Stimulated activated naive B cell treated with anti-CD40 and anti-IgM and Interleukin-4, amounts not matched to agents 10 μg/mL and 1 μg/mL and 100 μg/mL, for 72 hours (primary cell): Measurements from ENCODE around the gene SUPT3H.
"Not testable (repeated sequence)": the region's sequence is repeated elsewhere in the genome, so short reads cannot be mapped to it uniquely, and the experiment has no call there.

Experiments
- ATAC-seq, 2 donors: fragments of 150-1000 bp; cut with Tn5 transposase; replicated peaks; 2 replicates each; pipeline ENCODE4 v1.10.0; 2021; ENCODE audit warnings: moderate library complexity in 1 of 2
- DNase-seq: peaks from one replicate; pipeline ENCODE4 v3.0.0; 2021
- H3K27ac Mint-ChIP-seq: one replicate; pipeline ENCODE4 v1.8.0; 2022; ENCODE audit warnings: mild to moderate bottlenecking, mixed read lengths
- H3K27me3 Mint-ChIP-seq, 2 donors: one replicate each; pipeline ENCODE4 v1.8.0; 2022; ENCODE audit warnings: mixed read lengths in 2 of 2
- H3K36me3 Mint-ChIP-seq, 2 donors: one replicate each; pipeline ENCODE4 v1.8.0; 2022; ENCODE audit warnings: mixed read lengths in 2 of 2, mild to moderate bottlenecking in 1 of 2
- H3K4me1 Mint-ChIP-seq, 2 donors: one replicate each; pipeline ENCODE4 v1.8.0; 2022; ENCODE audit warnings: mixed read lengths in 2 of 2, mild to moderate bottlenecking in 1 of 2
- H3K4me3 Mint-ChIP-seq, 2 donors: one replicate each; pipeline ENCODE4 v1.8.0; 2022; ENCODE audit warnings: mild to moderate bottlenecking in 2 of 2, mixed read lengths in 2 of 2, moderate library complexity in 1 of 2
- H3K9me3 Mint-ChIP-seq, 2 donors: one replicate each; pipeline ENCODE4 v1.8.0; 2022; ENCODE audit warnings: mixed read lengths in 2 of 2, mild to moderate bottlenecking in 1 of 2

The SUPT3H gene

DNA sequence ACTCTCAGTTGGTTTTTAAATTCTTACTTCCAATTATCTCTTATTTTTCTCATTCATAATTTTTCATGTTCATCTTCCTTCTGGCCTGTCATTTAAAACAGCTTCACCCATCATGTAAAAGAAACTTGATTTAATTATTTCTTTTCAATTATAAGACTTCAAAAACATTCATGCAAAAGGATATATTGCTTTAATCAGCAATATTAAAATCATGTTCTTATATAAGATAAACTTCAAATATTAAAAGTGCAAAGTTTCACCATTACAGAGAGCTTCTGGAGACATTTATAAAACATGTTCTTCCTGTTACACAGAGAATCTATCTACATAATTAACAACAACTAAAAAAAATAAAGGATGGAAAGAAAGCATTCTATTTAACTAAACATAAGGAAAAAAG lies 446.3 kb downstream of the SUPT3H start:
- Mint-ChIP-seq H3K4me3 (no peak overlapping the region), H3K27me3 (no peaks in the 10 kb centered on the region), H3K9me3 (no peaks in the 10 kb centered on the region), H3K36me3 (peaks cover 2 to 5% of the 10 kb centered on the region in 2 donors), H3K4me1 (no peaks in the 10 kb centered on the region), H3K27ac (no peak overlapping the region)
- DNase-seq (no peak), ATAC-seq (no peak)

DNA sequence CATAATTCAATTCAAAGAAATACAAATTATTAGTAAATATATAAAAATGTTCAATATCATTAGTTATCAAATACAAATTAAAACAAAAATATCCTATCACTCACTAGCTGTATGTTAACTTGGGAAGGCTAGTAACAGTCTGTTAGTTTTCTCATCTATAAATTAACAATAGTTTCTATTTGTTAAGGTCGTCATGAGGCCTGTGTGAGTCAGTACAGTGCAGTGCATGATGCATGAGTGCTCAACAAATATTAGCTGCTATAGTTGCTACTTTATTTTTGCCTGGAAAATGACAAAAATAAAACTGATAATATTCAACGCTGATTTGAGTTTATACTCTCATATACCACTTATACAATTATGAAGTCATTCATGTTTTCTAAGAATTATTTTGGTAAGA lies 451.2 kb downstream of the SUPT3H start:
- Mint-ChIP-seq H3K27ac (no peak overlapping the region), H3K36me3 (peaks cover 2 to 5% of the 10 kb centered on the region in 2 donors), H3K9me3 (no peaks in the 10 kb centered on the region), H3K27me3 (no peaks in the 10 kb centered on the region), H3K4me1 (no peaks in the 10 kb centered on the region), H3K4me3 (no peak overlapping the region)
- ATAC-seq (no peak), DNase-seq (no peak)

- Mint-ChIP-seq H3K4me1 (no peaks in the 10 kb centered on the region), H3K9me3 (no peaks in the 10 kb centered on the region), H3K27me3 (no peaks in the 10 kb centered on the region), H3K4me3 (no peak overlapping the region), H3K36me3 (peaks cover 2 to 5% of the 10 kb centered on the region in 2 donors), H3K27ac (no peak overlapping the region)
- DNase-seq (no peak), ATAC-seq (no peak)
These were observed 452.5 kb downstream of the SUPT3H start for GRCh38 chr6:44925100-44925739.

DNA sequence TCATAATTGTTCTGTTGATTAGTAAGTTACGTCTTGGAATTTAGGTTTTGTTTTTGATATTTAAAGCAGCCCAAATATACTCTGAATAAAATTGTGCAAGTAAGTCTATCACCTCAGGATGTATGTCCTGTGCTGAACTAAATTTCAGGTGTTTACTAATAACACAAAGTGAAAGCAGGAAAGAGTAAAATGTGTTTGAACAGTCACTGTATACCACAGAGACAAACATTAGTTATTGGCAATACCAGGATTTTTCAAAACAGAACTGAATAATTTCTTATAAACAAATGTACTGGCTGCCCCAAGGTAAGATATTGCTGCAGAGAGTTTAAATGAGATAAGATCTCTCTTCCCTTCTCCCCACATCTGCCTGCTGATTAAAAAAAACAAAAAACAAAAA lies 454.3 kb downstream of the SUPT3H start:
- Mint-ChIP-seq H3K4me3 (no peak overlapping the region), H3K27ac (no peak overlapping the region), H3K4me1 (no peaks in the 10 kb centered on the region), H3K27me3 (no peaks in the 10 kb centered on the region), H3K9me3 (no peaks in the 10 kb centered on the region), H3K36me3 (peaks cover 2 to 5% of the 10 kb centered on the region in 2 donors)
- DNase-seq: no peak
- no peak for ATAC-seq

DNA sequence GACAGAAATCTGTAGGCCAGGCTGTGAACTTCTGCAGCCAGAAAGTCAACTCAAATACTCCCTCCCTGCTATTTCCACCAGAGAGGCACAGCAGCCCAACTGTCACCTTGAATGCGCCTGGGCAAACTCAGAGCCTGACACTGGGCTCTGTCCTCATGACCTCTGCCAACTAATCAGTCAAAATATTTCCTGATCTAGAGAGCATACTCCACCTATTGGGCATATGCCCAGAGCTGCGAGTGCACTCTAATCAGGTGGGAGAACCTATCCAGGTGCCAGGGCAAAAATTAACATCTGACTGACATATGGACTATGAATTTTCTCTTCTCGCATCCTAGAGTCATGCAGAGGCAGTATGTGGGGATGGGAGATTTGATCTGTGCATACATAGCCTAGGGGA lies 455.9 kb downstream of the SUPT3H start:
- Mint-ChIP-seq H3K4me3 (no peak overlapping the region), H3K36me3 (no peaks in the 10 kb centered on the region), H3K27me3 (no peaks in the 10 kb centered on the region), H3K4me1 (no peaks in the 10 kb centered on the region), H3K27ac (no peak overlapping the region), H3K9me3 (no peaks in the 10 kb centered on the region)
- DNase-seq (no peak), ATAC-seq (no peak)

DNA sequence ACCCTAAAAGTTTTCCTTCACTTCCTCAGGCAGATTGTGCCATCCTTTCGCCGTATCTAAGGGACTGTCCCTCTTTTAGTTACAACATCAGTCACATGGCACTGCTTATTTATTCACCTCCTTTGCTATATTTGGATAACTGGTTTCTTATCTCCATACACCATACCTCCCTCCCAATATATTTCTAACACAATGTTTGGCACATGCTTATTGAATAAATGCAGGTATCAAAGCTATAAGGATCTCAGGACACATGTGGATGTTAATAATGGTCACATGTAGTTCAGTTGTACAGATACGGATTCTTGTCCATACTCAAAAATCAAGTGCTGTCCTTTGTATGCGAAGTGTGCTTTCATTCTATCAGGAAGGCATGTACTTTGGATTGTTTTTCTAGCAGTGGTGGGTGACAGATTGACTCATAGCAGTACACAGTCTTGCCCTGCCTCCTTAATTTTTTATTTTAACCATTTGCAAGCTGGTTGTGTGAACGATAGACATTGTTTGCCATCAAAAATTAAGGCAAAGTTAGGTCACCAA lies 456.7 kb downstream of the SUPT3H start:
- Mint-ChIP-seq H3K36me3 (no peaks in the 10 kb centered on the region), H3K9me3 (no peaks in the 10 kb centered on the region), H3K4me3 (no peak overlapping the region), H3K27me3 (no peaks in the 10 kb centered on the region), H3K4me1 (no peaks in the 10 kb centered on the region), H3K27ac (no peak overlapping the region)
- no peak for ATAC-seq
- DNase-seq: no peak

- Mint-ChIP-seq H3K4me1 (no peaks in the 10 kb centered on the region), H3K27ac (no peak overlapping the region), H3K9me3 (no peaks in the 10 kb centered on the region), H3K36me3 (peaks cover 0 to 2% of the 10 kb centered on the region in 2 donors), H3K27me3 (no peaks in the 10 kb centered on the region), H3K4me3 (no peak overlapping the region)
- no peak for ATAC-seq
- DNase-seq: no peak
These were observed 458.9 kb downstream of the SUPT3H start for GRCh38 chr6:44918671-44919296.

- H3K27ac Mint-ChIP-seq: no peak overlapping the region
- H3K4me1 Mint-ChIP-seq: no peaks in the 10 kb centered on the region
- no peak for ATAC-seq
- no peak for DNase-seq
- no peaks in the 10 kb centered on the region for H3K9me3 Mint-ChIP-seq
- no peaks in the 10 kb centered on the region for H3K27me3 Mint-ChIP-seq
- H3K4me3 Mint-ChIP-seq: no peak overlapping the region
- peaks cover 5 to 6% of the 10 kb centered on the region in 2 donors for H3K36me3 Mint-ChIP-seq
These were observed 460.3 kb downstream of the SUPT3H start for GRCh38 chr6:44917430-44917829.

GRCh38 chr6:44915111-44915510 lies 462.6 kb downstream of the SUPT3H start:
- ATAC-seq (no peak), DNase-seq (no peak)
- H3K4me1 Mint-ChIP-seq: no peaks in the 10 kb centered on the region
- peaks cover 5 to 6% of the 10 kb centered on the region in 2 donors for H3K36me3 Mint-ChIP-seq
- no peaks in the 10 kb centered on the region for H3K27me3 Mint-ChIP-seq
- H3K4me3 Mint-ChIP-seq: no peak overlapping the region
- no peaks in the 10 kb centered on the region for H3K9me3 Mint-ChIP-seq
- no peak overlapping the region for H3K27ac Mint-ChIP-seq

DNA sequence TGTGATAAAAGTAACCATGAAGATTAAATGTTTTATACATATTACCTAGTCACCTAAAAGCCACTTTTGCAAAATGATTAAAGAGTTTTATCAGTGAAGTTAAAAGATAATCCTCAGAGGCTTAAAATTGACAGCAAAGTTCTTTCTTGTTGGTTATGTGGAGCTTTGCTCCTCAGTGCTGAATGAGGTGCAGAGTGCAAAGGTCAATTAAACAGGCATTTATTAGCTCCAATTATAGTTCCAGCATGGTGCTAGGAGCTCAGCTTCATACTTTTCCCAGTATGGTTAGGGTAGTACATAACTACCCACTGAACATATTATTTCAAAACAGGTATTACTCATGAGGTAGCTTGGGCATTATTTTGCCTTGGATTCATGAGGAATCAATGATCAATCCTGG lies 463.6 kb downstream of the SUPT3H start:
- H3K4me1 Mint-ChIP-seq: no peaks in the 10 kb centered on the region

DNA sequence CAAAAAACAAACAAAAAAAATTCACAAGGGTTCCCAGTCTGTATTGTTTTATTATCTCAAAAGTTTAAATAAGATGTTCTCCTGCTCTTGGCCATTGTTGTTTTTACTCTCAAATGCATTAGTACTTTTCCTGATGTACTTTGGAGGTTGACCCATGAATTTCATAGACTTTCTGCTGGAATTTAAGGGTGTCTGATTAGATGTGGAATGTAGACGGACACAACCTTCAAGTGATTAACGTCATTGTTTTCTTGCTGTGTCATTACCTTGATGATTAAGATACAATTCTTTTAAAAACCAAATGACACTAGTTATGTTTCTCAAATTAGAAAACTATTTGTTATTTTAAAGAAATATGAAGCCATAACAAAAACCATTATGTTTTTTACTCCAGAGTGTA lies 471.0 kb downstream of the SUPT3H start:
- ATAC-seq (no peak), DNase-seq (no peak)
- Mint-ChIP-seq H3K4me1 (no peaks in the 10 kb centered on the region), H3K27me3 (no peaks in the 10 kb centered on the region), H3K4me3 (no peak overlapping the region), H3K36me3 (peaks cover 5 to 9% of the 10 kb centered on the region in 2 donors), H3K27ac (no peak overlapping the region), H3K9me3 (peaks cover 0 to 3% of the 10 kb centered on the region in 2 donors)

More for the DNA sequence above, 463.6 kb downstream of the SUPT3H start:
- Mint-ChIP-seq H3K27ac (no peak overlapping the region), H3K4me3 (no peak overlapping the region), H3K9me3 (no peaks in the 10 kb centered on the region), H3K36me3 (peaks cover 5 to 6% of the 10 kb centered on the region in 2 donors), H3K27me3 (no peaks in the 10 kb centered on the region)
- ATAC-seq: no peak
- no peak for DNase-seq

- H3K4me3 Mint-ChIP-seq, H3K4me1 Mint-ChIP-seq, DNase-seq, ATAC-seq, H3K27ac Mint-ChIP-seq, H3K27me3 Mint-ChIP-seq: not testable (repeated sequence)
- peaks cover 9 to 18% of the 10 kb centered on the region in 2 donors for H3K36me3 Mint-ChIP-seq
- peaks cover 0 to 11% of the 10 kb centered on the region in 2 donors for H3K9me3 Mint-ChIP-seq
These were observed 477.4 kb downstream of the SUPT3H start for GRCh38 chr6:44900358-44900757.

DNA sequence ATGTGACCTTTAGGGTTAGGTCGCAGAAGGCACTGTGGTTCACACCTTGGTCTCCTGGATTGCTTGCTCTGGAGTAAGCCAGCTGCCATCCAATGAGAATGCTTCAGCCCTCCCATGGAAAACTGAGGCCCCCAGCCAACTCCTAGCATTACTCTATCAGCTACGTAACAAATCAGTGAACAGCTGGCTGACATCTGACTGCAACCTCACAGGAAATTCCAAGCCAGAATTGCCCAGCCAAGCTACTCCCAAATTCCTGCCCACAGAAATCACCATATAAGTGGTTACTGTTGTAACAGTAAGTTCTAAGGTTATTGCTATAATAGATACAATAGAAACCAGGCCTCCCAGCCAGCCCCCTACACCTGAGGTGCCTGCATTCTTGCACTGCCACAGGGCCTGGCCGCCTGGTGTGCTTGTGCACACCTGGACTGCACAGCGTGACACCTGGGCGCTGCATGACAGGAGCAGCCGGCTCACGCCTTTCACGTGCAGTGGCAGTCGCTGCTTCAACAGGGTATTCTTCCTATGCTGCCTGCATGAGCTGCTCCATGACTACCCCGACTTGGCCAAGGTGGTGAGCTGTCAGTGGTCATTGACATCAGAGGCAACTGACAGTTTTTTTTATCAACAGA lies 479.3 kb downstream of the SUPT3H start:
- Mint-ChIP-seq H3K27ac (no peak overlapping the region), H3K36me3 (peaks cover 4 to 12% of the 10 kb centered on the region in 2 donors), H3K27me3 (no peaks in the 10 kb centered on the region), H3K9me3 (peaks cover 0 to 9% of the 10 kb centered on the region in 2 donors), H3K4me3 (no peak overlapping the region), H3K4me1 (no peaks in the 10 kb centered on the region)
- DNase-seq (no peak), ATAC-seq (no peak)

DNA sequence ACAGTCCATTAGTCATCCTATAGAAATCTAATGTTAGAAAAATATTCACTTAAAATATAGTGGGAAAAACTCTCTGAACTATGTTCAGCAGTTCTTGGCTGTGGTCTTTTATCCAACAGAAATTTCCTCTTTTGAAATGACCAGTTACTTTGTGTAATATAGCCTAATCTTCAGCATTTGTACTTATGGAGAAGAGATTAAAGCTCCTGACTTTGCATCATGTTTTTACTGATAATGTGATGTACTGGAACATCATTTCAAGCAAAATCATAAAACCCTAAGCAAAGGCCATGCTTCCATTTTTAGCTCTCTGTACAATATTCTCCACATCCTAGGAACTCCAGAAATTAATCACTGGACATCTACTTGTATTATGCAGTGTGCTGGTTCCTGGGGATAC lies 480.4 kb downstream of the SUPT3H start:
- Mint-ChIP-seq H3K4me3 (no peak overlapping the region), H3K27ac (no peak overlapping the region), H3K9me3 (peaks cover 0 to 7% of the 10 kb centered on the region in 2 donors), H3K4me1 (no peaks in the 10 kb centered on the region), H3K36me3 (peaks cover 4 to 12% of the 10 kb centered on the region in 2 donors), H3K27me3 (no peaks in the 10 kb centered on the region)
- DNase-seq: no peak
- no peak for ATAC-seq

DNA sequence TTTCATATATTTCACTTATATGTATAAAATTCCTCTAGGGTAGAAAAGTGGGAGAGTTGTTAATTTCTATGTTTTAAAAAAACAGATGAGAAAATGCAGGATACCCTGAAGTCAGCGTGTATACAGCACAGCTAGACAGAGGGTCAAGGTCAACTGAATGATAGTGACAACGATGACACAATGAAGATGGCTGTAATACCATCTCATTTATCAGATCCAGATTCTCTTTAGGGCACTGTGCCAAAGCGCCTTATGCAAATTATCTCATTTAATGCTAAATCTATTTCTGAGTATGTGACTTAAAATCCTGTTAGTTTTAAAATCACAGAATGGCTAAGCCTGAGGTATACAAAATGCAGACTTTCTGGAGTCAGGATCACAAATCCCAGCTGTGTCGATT lies 481.0 kb downstream of the SUPT3H start:
- Mint-ChIP-seq H3K27me3 (no peaks in the 10 kb centered on the region), H3K27ac (no peak overlapping the region), H3K4me3 (no peak overlapping the region), H3K4me1 (no peaks in the 10 kb centered on the region), H3K36me3 (peaks cover 4 to 12% of the 10 kb centered on the region in 2 donors), H3K9me3 (peaks cover 0 to 7% of the 10 kb centered on the region in 2 donors)
- no peak for ATAC-seq
- no peak for DNase-seq
